ENCODE data around the gene KIF2C.

DNA sequence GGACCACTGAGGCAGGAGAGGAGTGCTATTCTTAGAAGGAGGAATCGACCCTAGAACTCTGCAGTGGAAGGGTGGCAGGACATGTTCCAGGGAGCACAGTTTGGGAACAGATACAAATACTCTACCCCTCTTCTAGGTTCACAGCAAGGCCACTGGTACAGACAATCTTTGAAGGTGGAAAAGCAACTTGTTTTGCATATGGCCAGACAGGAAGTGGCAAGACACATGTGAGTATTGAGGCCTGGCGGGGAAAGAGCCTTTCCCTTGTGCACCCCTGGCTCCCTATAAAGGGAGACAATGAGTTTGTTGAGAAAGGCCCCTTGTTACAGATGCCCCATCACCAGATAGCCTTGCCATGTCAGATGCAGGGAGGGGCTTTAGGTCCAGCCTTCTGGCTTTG is 17.8 kb downstream of the KIF2C start:
- TF ChIP-seq, protein P1, sequence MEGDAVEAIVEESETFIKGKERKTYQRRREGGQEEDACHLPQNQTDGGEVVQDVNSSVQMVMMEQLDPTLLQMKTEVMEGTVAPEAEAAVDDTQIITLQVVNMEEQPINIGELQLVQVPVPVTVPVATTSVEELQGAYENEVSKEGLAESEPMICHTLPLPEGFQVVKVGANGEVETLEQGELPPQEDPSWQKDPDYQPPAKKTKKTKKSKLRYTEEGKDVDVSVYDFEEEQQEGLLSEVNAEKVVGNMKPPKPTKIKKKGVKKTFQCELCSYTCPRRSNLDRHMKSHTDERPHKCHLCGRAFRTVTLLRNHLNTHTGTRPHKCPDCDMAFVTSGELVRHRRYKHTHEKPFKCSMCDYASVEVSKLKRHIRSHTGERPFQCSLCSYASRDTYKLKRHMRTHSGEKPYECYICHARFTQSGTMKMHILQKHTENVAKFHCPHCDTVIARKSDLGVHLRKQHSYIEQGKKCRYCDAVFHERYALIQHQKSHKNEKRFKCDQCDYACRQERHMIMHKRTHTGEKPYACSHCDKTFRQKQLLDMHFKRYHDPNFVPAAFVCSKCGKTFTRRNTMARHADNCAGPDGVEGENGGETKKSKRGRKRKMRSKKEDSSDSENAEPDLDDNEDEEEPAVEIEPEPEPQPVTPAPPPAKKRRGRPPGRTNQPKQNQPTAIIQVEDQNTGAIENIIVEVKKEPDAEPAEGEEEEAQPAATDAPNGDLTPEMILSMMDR (IDR thresholded peaks at IDR 0.05; ENCODE audit: poor library complexity, severe bottlenecking) = no peak
- TF ChIP-seq EP300 (conservative IDR thresholded peaks at IDR 0.05; ENCODE audit: poor library complexity, severe bottlenecking) = no peak
- TF ChIP-seq EZH2 (IDR thresholded peaks at IDR 0.05; ENCODE audit: borderline replicate concordance, insufficient read depth, low read length, poor library complexity, severe bottlenecking) = no peak

All from neural cell (in vitro differentiated cells).